Measurements from ENCODE around the gene CKAP5.

The CKAP5 gene

DNA sequence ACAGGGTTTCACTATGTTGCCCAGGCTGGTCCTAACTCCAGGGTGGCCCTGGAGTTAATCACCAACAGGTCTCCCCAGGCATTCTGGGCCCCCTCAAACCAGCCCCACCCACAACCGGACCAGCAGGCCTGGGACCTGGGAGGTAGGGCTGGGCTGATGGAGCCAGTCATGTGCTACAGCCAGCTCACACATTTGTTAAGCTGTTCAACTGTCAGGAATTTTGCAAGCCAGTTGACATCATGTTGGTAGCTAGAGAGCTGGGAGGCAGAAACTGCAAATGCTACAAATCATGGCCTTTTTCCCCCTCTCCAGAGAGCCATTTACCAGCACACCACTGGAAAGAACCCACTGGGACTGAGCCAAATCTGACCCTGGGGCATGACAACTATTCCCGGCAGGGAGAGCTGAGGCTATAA is 152.5 kb downstream of the CKAP5 start:
- no peak for DNase-seq (ENCODE audit: extremely low read depth, low read depth)
- TF ChIP-seq, protein P1, sequence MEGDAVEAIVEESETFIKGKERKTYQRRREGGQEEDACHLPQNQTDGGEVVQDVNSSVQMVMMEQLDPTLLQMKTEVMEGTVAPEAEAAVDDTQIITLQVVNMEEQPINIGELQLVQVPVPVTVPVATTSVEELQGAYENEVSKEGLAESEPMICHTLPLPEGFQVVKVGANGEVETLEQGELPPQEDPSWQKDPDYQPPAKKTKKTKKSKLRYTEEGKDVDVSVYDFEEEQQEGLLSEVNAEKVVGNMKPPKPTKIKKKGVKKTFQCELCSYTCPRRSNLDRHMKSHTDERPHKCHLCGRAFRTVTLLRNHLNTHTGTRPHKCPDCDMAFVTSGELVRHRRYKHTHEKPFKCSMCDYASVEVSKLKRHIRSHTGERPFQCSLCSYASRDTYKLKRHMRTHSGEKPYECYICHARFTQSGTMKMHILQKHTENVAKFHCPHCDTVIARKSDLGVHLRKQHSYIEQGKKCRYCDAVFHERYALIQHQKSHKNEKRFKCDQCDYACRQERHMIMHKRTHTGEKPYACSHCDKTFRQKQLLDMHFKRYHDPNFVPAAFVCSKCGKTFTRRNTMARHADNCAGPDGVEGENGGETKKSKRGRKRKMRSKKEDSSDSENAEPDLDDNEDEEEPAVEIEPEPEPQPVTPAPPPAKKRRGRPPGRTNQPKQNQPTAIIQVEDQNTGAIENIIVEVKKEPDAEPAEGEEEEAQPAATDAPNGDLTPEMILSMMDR (IDR thresholded peaks at IDR 0.05; ENCODE audit: low read depth, low read length), result no peak

All from AG09319 (cell line).